Choroid plexus epithelial cell (primary cell): ENCODE results near the gene DAGLB.

ENCODE experiments used
- DNase-seq: peaks from one replicate; pipeline ENCODE4 v3.0.0-alpha.2; 2010; ENCODE audit warnings: low read depth
- H3K4me3 ChIP-seq: 2 replicates; pipeline ENCODE4 v1.5.1; 2011; ENCODE audit warnings: low read depth, mild to moderate bottlenecking, control low read depth, low read length, moderate library complexity
- TF ChIP-seq, protein P1 (sequence below): conservative IDR thresholded peaks from 2 replicates; pipeline ENCODE4 v1.5.1; 2011; ENCODE audit warnings: low read depth, mild to moderate bottlenecking, control low read depth, inconsistent platforms, low read length, moderate library complexity

The DAGLB gene

GRCh38 chr7:6420680-6421079 lies 27.1 kb downstream of the DAGLB start:
- H3K4me3 ChIP-seq: no peak overlapping the region
- TF ChIP-seq, protein P1, sequence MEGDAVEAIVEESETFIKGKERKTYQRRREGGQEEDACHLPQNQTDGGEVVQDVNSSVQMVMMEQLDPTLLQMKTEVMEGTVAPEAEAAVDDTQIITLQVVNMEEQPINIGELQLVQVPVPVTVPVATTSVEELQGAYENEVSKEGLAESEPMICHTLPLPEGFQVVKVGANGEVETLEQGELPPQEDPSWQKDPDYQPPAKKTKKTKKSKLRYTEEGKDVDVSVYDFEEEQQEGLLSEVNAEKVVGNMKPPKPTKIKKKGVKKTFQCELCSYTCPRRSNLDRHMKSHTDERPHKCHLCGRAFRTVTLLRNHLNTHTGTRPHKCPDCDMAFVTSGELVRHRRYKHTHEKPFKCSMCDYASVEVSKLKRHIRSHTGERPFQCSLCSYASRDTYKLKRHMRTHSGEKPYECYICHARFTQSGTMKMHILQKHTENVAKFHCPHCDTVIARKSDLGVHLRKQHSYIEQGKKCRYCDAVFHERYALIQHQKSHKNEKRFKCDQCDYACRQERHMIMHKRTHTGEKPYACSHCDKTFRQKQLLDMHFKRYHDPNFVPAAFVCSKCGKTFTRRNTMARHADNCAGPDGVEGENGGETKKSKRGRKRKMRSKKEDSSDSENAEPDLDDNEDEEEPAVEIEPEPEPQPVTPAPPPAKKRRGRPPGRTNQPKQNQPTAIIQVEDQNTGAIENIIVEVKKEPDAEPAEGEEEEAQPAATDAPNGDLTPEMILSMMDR: no peak
- no peak for DNase-seq

DNA sequence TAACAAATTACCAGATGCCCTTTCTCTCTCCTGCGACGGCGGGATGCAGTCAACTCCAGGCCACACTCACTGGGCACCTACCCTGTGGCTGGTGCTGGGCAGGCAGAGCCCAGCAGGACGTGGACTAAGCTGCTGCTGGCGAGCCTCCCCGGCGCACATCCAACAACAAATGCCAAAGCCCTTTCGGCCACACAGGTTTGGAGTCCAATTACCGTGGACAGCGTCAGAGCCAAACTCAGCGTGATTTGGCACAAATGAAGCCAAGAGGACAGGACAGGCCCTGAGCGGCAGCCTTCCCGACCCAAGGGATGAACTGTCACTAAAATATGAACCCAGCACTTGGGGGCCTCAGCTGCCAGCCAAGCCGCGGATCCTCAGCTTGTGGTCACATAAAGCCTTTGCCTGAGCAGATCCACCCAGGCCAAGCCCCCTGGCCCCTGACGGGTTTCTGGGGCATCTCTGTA lies 28.4 kb downstream of the DAGLB start:
- TF ChIP-seq, protein P1: no peak
- no peak overlapping the region for H3K4me3 ChIP-seq
- DNase-seq: no peak

DNA sequence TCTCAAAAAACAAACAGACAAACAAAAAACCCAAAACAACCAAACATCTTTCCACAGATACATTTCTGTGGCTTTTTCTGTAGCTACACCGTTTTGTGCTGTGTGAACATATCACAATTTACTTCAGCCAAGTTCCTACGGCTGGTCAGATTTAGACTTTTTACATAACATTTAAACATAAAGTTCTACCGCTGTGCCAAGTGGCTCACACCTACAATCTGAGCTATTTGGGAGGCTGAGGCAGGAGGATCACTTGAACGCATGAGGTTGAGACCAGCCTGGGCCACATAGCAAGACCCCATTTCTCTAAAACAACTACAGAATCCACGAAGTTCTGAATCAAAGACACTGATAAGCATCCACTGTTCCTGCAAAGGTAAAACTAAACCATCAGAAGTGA lies 30.3 kb downstream of the DAGLB start:
- TF ChIP-seq, protein P1: no peak
- DNase-seq: no peak
- H3K4me3 ChIP-seq: no peak overlapping the region

DNA sequence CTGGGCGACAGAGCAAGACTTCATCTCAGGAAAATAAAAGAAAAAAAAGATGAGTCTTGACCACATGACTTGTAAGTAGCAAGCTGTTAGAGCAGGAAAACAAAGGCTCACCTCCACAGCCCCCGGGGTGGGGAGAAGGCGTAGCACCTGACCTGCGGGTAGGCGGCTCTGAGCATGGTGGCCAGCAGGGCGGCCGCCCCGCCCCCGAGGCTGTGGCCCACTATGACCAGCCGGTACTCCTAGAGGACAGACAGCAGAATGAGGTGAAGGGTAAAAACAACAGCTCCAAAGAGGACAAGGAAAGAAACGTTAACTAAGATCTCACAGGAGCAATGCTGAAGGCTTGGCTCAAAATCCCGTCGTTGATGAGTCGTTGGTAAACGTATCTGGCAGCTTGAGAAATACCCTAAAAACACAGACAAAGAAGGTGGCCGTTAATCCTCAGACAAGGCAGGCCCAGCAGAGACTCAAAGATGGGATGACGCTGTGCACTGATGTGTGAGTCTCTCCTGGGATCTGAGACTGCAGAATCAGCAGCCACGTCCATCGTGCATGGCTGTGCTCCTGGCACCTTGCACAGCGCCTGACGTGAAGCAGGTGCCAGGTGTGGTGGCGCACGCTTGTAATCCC lies 31.1 kb downstream of the DAGLB start:
- peak; percentile 47 for DNase-seq
- TF ChIP-seq, protein P1: no peak
- no peak overlapping the region for H3K4me3 ChIP-seq

DNA sequence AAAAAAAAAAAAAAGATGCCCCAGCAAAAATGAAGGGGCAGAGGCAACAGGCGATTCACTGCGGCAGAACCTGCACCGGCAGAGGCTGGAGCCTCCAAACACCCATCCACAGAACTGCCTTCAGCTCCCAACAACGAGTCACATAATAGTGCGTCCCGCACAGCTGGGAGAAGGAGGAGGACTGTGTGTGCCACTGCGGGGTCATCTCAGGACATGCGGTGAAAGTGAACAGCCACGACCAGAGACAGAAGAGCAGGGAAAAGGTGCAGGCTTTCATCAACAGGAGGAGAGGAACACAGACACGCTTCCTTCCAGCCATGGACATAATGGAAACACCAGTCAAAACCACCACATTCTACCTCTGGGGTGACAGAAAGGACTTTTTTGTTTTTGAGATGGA lies 34.1 kb downstream of the DAGLB start:
- no peak overlapping the region for H3K4me3 ChIP-seq
- no peak for DNase-seq
- TF ChIP-seq, protein P1: no peak

DNA sequence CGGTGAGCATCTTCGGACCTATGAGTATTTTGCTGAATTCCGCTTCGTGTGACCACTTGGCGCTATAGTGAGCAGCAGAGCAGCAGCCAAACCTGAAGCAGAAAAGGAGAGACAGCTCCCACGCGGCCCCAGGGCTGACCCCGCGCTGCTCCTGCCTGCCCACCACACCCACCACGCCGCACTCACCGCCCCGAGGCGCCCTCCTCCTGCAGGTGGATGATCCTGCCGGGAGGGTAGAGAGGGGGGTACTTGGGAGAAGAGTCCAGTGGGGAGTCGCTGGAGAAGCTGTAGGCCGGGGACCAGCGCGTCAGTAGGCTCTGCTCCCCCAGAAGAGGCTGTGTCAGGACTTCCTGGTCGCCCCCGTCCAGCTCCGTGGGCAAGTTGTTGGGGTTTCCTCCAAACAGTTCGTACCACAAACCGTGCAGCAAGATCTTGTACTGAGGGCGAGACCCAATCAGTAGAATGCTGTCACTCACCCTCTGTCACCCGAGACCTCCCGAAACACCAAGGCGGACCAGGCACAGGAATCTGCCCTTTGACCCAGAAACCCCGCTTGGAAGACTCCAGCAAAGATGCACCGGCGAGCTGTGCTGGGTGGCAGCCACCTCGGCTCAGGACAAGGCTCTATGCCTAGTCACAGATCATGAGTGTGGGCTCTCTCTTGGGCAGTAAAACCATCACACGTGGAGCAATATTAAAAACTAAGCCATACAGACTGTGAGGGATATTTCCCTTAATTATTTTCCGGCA lies 37.6 kb downstream of the DAGLB start:
- DNase-seq: no peak
- no peak overlapping the region for H3K4me3 ChIP-seq
- TF ChIP-seq, protein P1: no peak

GRCh38 chr7:6409091-6409490 lies 38.7 kb downstream of the DAGLB start:
- no peak overlapping the region for H3K4me3 ChIP-seq
- DNase-seq: no peak
- TF ChIP-seq, protein P1: no peak
